Stomach (tissue), 4 donors: ENCODE results near the gene PIWIL1.

Source experiments
- CTCF ChIP-seq, 7 experiments: fragments of 450-650 bp in 4 of 7; fragments of 200-600 bp in 3 of 7; sonication (generic) in 3 of 7; IDR thresholded peaks; one replicate each; pipeline ENCODE4 v1.5.1; 2016 to 2019; ENCODE audit warnings: antibody characterized with exemption in 7 of 7, control low read depth in 2 of 7, mild to moderate bottlenecking in 1 of 7
- POLR2A ChIP-seq, 4 donors: fragments of 450-650 bp; IDR thresholded peaks; one replicate each; pipeline ENCODE4 v1.6.1; 2016; ENCODE audit warnings: antibody characterized with exemption in 4 of 4, control low read depth in 2 of 4, mild to moderate bottlenecking in 1 of 4, moderate library complexity in 1 of 4
- POLR2AphosphoS5 ChIP-seq, 3 donors: sonication (generic); formaldehyde crosslinking; IDR thresholded peaks; one replicate each; pipeline ENCODE4 v1.6.1; 2016; ENCODE audit warnings: antibody characterized with exemption in 3 of 3

DNA sequence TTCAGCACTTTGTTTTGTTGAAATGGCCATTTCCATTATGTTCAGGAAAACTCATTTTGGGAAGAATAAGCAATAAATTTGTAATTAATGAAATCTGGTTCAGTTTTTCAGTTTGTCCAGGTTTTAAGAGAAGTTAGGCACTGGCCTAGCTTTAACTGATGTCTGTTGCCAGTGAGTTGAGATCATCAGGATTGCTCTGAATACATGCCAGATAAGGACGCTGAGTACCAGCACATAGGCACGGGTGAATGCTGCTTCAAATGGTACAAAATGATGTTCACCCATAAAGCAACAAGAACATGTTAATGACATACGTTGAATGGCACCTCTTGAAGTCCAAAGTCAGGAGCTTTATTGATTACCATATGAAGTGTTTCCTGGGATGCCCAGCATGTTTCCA is 46.5 kb downstream of the PIWIL1 start:
- TF ChIP-seq CTCF (IDR thresholded peaks at IDR 0.05) (no peak), POLR2A (IDR thresholded peaks at IDR 0.05) (no peak), POLR2AphosphoS5 (IDR thresholded peaks at IDR 0.05) (no peak)
